Endothelial cell of umbilical vein (primary cell): ENCODE results near the gene S100A4. TPM values are rescaled to one million over a fixed set of nuclear protein-coding genes. Genes with fewer than 3 reads are reported as not detected.
"Not testable (repeated sequence)": the region's sequence is repeated elsewhere in the genome, so short reads cannot be mapped to it uniquely, and the experiment has no call there.

ENCODE experiments used
- BruUV-seq: library from RNA; stranded (reverse); fragments of 400-500 nt; replicated peaks from 2 replicates; lab custom pipeline; 2021; lab: Mats Ljungman, UMichigan
- CTCF ChIA-PET: fragments of 300-600, 350-600 bp; sonication (Branson Sonifier 250); formaldehyde crosslinking; loops from one replicate; lab custom pipeline; 2021; ENCODE audit warnings: antibody characterized with exemption, inconsistent platforms; lab: Charles Lee
- POLR2A ChIA-PET: fragments of 300-600, 350-600 bp; sonication (Branson Sonifier 250); formaldehyde crosslinking; loops from one replicate; lab custom pipeline; 2021; ENCODE audit warnings: antibody characterized with exemption, inconsistent platforms; lab: Charles Lee
- DNase-seq: peaks from one replicate; pipeline ENCODE4 v3.0.0-alpha.2; 2011; ENCODE audit warnings: low read depth, low spot score
- FAIRE-seq: peaks from 2 replicates; lab custom pipeline; 2011; peaks lifted over from hg19 to GRCh38; lab: Jason Lieb, UNC
- H2AFZ ChIP-seq: 2 replicates; pipeline ENCODE4 v1.6.0; 2012; ENCODE audit warnings: low read depth, low read length, control low read depth, inconsistent platforms
- H3K27ac ChIP-seq: 2 replicates; pipeline ENCODE4 v1.5.1; 2011; ENCODE audit warnings: low read depth, mild to moderate bottlenecking, control low read depth, low read length, moderate library complexity; ENCODE audit not compliant: insufficient read depth
- H3K27me3 ChIP-seq, 2 experiments: 2 replicates each; pipeline versions ENCODE4 v1.6.0 to v1.6.1; 2011; ENCODE audit warnings: low read length in 2 of 2, mixed read lengths in 1 of 2; ENCODE audit not compliant: control insufficient read depth in 2 of 2, insufficient read depth in 2 of 2
- H3K36me3 ChIP-seq, 2 experiments: 2 replicates in 1 of 2; 3 replicates in 1 of 2; pipeline ENCODE4 v1.5.1; 2011; ENCODE audit warnings: low read length in 2 of 2, mild to moderate bottlenecking in 1 of 2, moderate library complexity in 1 of 2; ENCODE audit not compliant: control insufficient read depth in 2 of 2, insufficient read depth in 2 of 2; ENCODE audit errors: extremely low read depth in 1 of 2
- H3K4me1 ChIP-seq: 3 replicates; pipeline ENCODE4 v1.5.1; 2011; ENCODE audit warnings: mild to moderate bottlenecking, low read length; ENCODE audit not compliant: control insufficient read depth, insufficient read depth; ENCODE audit errors: extremely low read depth
- H3K4me2 ChIP-seq: 2 replicates; pipeline ENCODE4 v1.6.1; 2011; ENCODE audit warnings: low read length, control low read depth, mixed read lengths; ENCODE audit not compliant: insufficient read depth
- H3K4me3 ChIP-seq, 3 experiments: fragments of 200-600 bp in 1 of 3; sonication (generic), shearing (Covaris generic) in 1 of 3; replicated peaks in 1 of 3; 2 replicates each; pipeline ENCODE4 v1.5.1; 2011 to 2016; ENCODE audit warnings: control low read depth in 3 of 3, low read length in 3 of 3, mild to moderate bottlenecking in 2 of 3, inconsistent platforms in 1 of 3, low read depth in 1 of 3, moderate library complexity in 1 of 3; ENCODE audit not compliant: insufficient read depth in 1 of 3
- H3K79me2 ChIP-seq: 2 replicates; pipeline ENCODE4 v1.6.0; 2012; ENCODE audit warnings: low read length, inconsistent platforms; ENCODE audit not compliant: control insufficient read depth, insufficient read depth
- H3K9ac ChIP-seq: replicated peaks from 2 replicates; pipeline ENCODE3; 2011; ENCODE audit warnings: low read length, control low read depth; ENCODE audit not compliant: insufficient read depth; ENCODE audit errors: extremely low read depth
- H3K9me1 ChIP-seq: replicated peaks from 3 replicates; pipeline ENCODE4 v1.6.0; 2011; ENCODE audit warnings: mild to moderate bottlenecking, low read length; ENCODE audit not compliant: control insufficient read depth, insufficient read depth; ENCODE audit errors: extremely low read depth
- H3K9me3 ChIP-seq: replicated peaks from 2 replicates; pipeline ENCODE4 v1.5.1; 2012; ENCODE audit warnings: low read length, inconsistent platforms; ENCODE audit not compliant: control insufficient read depth, insufficient read depth
- H4K20me1 ChIP-seq: replicated peaks from 2 replicates; pipeline ENCODE3; 2011; ENCODE audit warnings: mild to moderate bottlenecking, low read length; ENCODE audit not compliant: control insufficient read depth, insufficient read depth; ENCODE audit errors: extremely low read depth
- EZH2 ChIP-seq: IDR thresholded peaks from 2 replicates; pipeline ENCODE4 v1.6.1; 2012; ENCODE audit warnings: borderline replicate concordance, low read depth, mild to moderate bottlenecking, moderate library complexity, low read length, inconsistent platforms; ENCODE audit not compliant: severe bottlenecking
- FOS ChIP-seq: IDR thresholded peaks from 2 replicates; pipeline ENCODE4 v1.6.1; 2011; ENCODE audit warnings: mild to moderate bottlenecking, low read length, moderate library complexity, borderline replicate concordance; ENCODE audit not compliant: insufficient read depth
- GATA2 ChIP-seq: IDR thresholded peaks from 2 replicates; pipeline ENCODE4 v1.7.0; 2011; ENCODE audit warnings: low read depth, mild to moderate bottlenecking, moderate library complexity, mixed read lengths, low read length; ENCODE audit not compliant: insufficient read length, insufficient read depth
- MYC ChIP-seq: IDR thresholded peaks from one replicate; pipeline ENCODE4 v1.6.1; 2011; ENCODE audit warnings: mild to moderate bottlenecking, low read depth, low read length
- POLR2A ChIP-seq: IDR thresholded peaks from 2 replicates; pipeline ENCODE4 v1.6.1; 2012; ENCODE audit warnings: low read depth, mild to moderate bottlenecking, control low read depth, low read length
- POLR2AphosphoS5 ChIP-seq: IDR thresholded peaks from 2 replicates; pipeline ENCODE4 v1.6.1; 2012; ENCODE audit warnings: low read depth, mild to moderate bottlenecking, control low read depth, low read length, moderate library complexity; ENCODE audit not compliant: insufficient read depth
- dilution Hi-C: fragments of 300-500 bp; cut with MboI; formaldehyde crosslinking; loops from one replicate; pipeline ENCODE4 v1.15.0; 2019; ENCODE audit warnings: low sequenced_read_pairs; ENCODE audit not compliant: extremely low pct_ligation_motif_present
- intact Hi-C: fragments of 100-400 bp; cut with micrococcal nuclease; formaldehyde crosslinking; loops from one replicate; pipeline ENCODE4 v1.10.0; 2022
- polyA plus RNA-seq, 4 experiments: library from polyadenylated mRNA; depleted of rRNA in 3 of 4; stranded (reverse) in 3 of 4; unstranded in 1 of 4; fragments of >200 nt; gene quantifications; 2 replicates each; pipeline versions ENCODE4 v1.2.1 to v1.2.3, GENCODE V29; 2011 to 2012; ENCODE audit warnings: missing spikeins in 1 of 4
- total RNA-seq: library from RNA; stranded (reverse); gene quantifications from 2 replicates; pipeline ENCODE4 v1.2.3, GENCODE V29; 2021
- TF ChIP-seq, protein P1 (sequence below), 2 donors: IDR thresholded peaks; 1 replicate in 1 of 2; 2 replicates in 1 of 2; pipeline ENCODE4 v1.5.1; 2011; ENCODE audit warnings: low read length in 2 of 2, mild to moderate bottlenecking in 2 of 2, moderate library complexity in 2 of 2, control low read depth in 1 of 2, inconsistent platforms in 1 of 2, low read depth in 1 of 2; ENCODE audit not compliant: insufficient read depth in 1 of 2; ENCODE audit errors: extremely low read depth in 1 of 2

Gene S100A4
- total and polyA plus RNA-seq, 2 donors (not counting 3 experiments of a cell fraction or from before 2014, with no cell fraction given), result 1.1 TPM; not detected in 1

DNA sequence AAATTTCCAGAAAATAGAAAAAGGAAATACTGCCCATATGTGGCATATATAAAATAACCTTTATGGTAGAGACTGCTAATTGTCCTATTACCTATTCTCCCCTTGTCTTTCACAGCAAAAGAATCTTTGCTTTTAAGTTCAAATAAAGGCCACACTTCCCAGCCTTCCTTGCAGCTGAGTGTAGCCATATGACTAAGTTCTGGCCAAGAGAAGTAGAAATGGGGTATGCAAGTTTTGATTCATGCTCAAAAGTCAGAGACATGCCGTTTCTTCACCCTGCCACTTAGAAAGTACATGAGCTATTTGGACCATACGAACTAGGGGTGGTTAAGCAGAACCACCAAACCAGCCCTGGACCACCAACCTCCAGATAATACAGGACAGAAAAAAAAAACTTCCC lies 38.4 kb upstream of the S100A4 start:
- Histone ChIP-seq H3K4me1 (peaks cover 5% of the 10 kb centered on the region), H3K36me3 (no peaks in the 10 kb centered on the region), H3K27ac (no peak overlapping the region), H3K79me2 (no peaks in the 10 kb centered on the region), H3K27me3 (no peaks in the 10 kb centered on the region), H4K20me1 (no peaks in the 10 kb centered on the region), H3K4me3 (no peak overlapping the region), H3K9me1 (no peaks in the 10 kb centered on the region), H3K9me3 (no peaks in the 10 kb centered on the region), H2AFZ (no peak overlapping the region), H3K4me2 (no peak overlapping the region), H3K9ac (no peak overlapping the region)
- FAIRE-seq (no peak), DNase-seq (no peak)
- ChIA-PET CTCF (interaction anchor here (4.6 kb wide), 1 partner anchor 11 kb away, joined by 24 read pairs; no protein-coding TSS in a partner anchor), POLR2A (no interaction called here)
- intact Hi-C loops (no loop called here), dilution Hi-C loops (no loop called here)
- no TSS peak for BruUV-seq
- no peak for TF ChIP-seq POLR2A
- TF ChIP-seq FOS, result no peak
- TF ChIP-seq MYC, result no peak
- no peak for TF ChIP-seq POLR2AphosphoS5
- TF ChIP-seq, protein P1, sequence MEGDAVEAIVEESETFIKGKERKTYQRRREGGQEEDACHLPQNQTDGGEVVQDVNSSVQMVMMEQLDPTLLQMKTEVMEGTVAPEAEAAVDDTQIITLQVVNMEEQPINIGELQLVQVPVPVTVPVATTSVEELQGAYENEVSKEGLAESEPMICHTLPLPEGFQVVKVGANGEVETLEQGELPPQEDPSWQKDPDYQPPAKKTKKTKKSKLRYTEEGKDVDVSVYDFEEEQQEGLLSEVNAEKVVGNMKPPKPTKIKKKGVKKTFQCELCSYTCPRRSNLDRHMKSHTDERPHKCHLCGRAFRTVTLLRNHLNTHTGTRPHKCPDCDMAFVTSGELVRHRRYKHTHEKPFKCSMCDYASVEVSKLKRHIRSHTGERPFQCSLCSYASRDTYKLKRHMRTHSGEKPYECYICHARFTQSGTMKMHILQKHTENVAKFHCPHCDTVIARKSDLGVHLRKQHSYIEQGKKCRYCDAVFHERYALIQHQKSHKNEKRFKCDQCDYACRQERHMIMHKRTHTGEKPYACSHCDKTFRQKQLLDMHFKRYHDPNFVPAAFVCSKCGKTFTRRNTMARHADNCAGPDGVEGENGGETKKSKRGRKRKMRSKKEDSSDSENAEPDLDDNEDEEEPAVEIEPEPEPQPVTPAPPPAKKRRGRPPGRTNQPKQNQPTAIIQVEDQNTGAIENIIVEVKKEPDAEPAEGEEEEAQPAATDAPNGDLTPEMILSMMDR (IDR thresholded peaks at IDR 0.05; ENCODE audit: extremely low read depth in 1 of 2, insufficient read depth in 1 of 2, low read depth in 1 of 2, low read length in 2 of 2), result no peak
- no peak for TF ChIP-seq EZH2
- TF ChIP-seq GATA2, result no peak

DNA sequence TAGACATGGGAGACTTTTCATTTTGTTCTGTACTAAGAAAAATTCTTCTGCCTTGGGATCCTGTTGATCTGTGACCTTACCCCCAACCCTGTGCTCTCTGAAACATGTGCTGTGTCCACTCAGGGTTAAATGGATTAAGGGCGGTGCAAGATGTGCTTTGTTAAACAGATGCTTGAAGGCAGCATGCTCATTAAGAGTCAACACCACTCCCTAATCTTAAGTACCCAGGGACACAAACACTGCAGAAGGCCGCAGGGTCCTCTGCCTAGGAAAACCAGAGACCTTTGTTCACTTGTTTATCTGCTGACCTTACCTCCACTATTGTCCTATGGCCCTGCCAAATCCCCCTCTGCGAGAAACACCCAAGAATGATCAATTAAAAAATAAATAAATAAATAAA lies 37.9 kb upstream of the S100A4 start:
- H3K4me3 ChIP-seq, H3K79me2 ChIP-seq, POLR2A ChIA-PET, dilution Hi-C loops, H3K4me1 ChIP-seq, DNase-seq, H2AFZ ChIP-seq, H3K27me3 ChIP-seq, intact Hi-C loops, H3K9me1 ChIP-seq, CTCF ChIA-PET, H3K27ac ChIP-seq, H3K9ac ChIP-seq, H4K20me1 ChIP-seq, H3K9me3 ChIP-seq, H3K4me2 ChIP-seq, H3K36me3 ChIP-seq, BruUV-seq, FAIRE-seq: not testable (repeated sequence)

DNA sequence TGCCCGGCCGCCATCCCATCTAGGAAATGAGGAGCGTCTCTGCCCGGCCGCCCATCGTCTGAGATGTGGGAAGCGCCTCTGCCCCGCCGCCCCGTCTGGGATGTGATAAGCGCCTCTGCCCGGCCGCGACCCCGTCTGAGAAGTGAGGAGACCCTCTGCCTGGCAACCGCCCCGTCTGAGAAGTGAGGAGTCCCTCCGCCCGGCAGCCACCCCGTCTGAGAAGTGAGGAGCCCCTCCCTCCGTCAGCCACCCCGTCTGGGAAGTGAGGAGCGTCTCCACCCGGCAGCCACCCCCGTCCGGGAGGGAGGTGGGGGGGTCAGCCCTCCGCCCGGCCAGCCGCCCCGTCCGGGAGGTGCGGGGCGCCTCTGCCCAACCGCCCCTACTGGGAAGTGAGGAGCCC lies 37.2 kb upstream of the S100A4 start:
- CTCF ChIA-PET, result interaction anchor here (1.3 to 2.0 kb wide), 2 partner anchors 10 to 45 kb away, joined by 4 to 18 read pairs; partner anchors contain the start of gene S100A13
- H3K4me2 ChIP-seq, H3K4me1 ChIP-seq, H3K27ac ChIP-seq, H4K20me1 ChIP-seq, H3K27me3 ChIP-seq, H3K9me3 ChIP-seq, H3K79me2 ChIP-seq, FAIRE-seq, POLR2A ChIA-PET, dilution Hi-C loops, H3K9me1 ChIP-seq, intact Hi-C loops, DNase-seq, BruUV-seq, H3K36me3 ChIP-seq, H3K4me3 ChIP-seq, H3K9ac ChIP-seq, H2AFZ ChIP-seq: not testable (repeated sequence)
